ENCODE measurements around the gene RAB33A.

RAB33A gene

DNA sequence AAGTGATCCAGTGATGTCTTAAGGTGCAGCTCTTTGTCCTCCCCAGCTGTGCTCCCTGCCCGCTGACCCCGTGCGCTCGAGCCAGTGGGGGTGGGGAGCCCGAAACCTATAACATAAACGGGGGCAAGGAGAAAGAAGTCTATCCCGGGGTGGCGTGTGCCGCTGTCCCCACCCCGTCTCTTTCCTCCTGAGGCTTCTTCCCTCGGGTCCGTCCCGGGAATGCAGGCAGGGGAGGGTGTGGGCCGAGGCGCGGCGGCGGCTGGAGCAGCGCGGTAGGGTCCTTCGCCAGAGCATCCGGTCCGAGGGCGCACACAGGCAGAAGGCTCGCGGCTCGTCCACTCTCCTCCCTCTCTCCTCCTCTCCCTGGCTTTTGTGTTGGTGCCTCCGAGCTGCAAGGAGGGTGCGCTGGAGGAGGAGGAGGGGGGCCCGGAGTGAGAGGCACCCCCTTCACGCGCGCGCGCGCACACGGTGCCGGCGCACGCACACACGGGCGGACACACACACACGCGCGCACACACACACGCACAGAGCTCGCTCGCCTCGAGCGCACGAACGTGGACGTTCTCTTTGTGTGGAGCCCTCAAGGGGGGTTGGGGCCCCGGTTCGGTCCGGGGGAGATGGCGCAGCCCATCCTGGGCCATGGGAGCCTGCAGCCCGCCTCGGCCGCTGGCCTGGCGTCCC, at the start of gene RAB33A:
Gene RAB33A, plus strand, starts transcription at position 517 of the 681 bp plus-strand sequence. Its CDS starts 101 bp downstream, at position 618.
- no peak for DNase-seq (ENCODE audit: low read depth, low spot score)
- peak within 1 kb of the TSS; percentile 44 for H3K4me3 ChIP-seq (ENCODE audit: low read depth, low read length)
- in situ Hi-C loops (cut with HindIII; ENCODE audit: low sequenced_read_pairs), result no loop called here
- TF ChIP-seq, protein P1, sequence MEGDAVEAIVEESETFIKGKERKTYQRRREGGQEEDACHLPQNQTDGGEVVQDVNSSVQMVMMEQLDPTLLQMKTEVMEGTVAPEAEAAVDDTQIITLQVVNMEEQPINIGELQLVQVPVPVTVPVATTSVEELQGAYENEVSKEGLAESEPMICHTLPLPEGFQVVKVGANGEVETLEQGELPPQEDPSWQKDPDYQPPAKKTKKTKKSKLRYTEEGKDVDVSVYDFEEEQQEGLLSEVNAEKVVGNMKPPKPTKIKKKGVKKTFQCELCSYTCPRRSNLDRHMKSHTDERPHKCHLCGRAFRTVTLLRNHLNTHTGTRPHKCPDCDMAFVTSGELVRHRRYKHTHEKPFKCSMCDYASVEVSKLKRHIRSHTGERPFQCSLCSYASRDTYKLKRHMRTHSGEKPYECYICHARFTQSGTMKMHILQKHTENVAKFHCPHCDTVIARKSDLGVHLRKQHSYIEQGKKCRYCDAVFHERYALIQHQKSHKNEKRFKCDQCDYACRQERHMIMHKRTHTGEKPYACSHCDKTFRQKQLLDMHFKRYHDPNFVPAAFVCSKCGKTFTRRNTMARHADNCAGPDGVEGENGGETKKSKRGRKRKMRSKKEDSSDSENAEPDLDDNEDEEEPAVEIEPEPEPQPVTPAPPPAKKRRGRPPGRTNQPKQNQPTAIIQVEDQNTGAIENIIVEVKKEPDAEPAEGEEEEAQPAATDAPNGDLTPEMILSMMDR (IDR thresholded peaks at IDR 0.05; ENCODE audit: low read depth, low read length), result no peak

DNA sequence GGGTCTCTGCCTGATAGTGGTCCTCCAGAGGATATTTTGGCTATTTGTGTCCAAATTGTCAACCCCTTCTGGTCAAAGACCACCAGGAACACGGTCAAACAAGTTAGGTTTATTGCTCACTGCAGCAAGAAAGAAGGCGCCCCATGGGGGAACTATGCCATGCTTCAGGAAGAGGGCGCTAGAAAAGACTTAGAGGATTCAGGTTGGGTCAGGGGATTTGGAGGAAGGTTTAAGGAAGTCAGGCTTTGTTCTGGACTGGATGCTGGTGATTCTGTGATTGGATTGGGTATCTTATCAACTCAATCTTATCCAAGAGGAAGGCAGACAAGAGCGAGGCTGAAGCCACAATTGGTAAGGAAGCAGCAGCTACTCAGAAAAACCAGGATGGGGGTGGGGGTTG, 47.2 kb upstream of the RAB33A start:
- no peak overlapping the region for H3K4me3 ChIP-seq (ENCODE audit: low read depth, low read length)
- TF ChIP-seq, protein P1 (IDR thresholded peaks at IDR 0.05; ENCODE audit: low read depth, low read length), result no peak
- in situ Hi-C loops (cut with HindIII; ENCODE audit: low sequenced_read_pairs), result no loop called here
- no peak for DNase-seq (ENCODE audit: low read depth, low spot score)

DNA sequence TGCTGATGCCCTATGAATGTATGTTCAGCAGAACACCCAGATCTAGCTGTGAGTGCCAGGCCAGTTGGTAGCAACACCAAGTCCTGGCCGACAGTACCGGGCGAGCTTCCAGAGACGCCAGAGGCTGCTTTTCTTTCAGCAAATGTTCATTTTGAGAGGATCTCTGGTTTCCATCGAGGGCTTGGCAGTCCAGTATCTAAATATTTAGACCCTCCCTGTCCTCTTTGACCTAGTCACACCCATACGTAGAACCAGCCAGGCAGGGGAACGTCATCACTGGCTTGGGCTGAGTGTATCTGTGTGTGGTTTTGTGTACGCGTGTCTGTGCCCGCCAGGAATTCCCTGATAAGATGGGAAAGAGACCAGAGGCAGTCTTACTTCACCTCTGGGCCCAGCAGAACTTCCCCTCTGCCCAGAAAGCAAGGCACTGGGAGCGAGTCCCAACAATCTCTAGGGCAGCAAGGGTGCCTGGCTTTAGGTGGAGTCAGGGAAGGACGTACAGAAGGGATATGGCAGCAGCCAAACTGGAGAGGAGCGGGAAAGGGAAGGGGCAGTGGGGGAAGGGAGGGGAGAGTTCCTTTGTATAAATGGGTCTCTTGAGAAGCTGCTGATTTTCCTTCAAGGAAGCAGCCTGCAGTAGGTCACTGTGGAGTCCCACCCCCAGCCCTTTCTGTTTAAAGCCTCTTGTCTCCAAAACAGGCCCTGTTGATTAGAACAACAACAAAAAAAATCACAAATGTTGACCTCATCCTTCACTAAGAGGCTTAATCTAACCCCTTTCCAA, 46.5 kb upstream of the RAB33A start:
- DNase-seq (ENCODE audit: low read depth, low spot score), result no peak
- H3K4me3 ChIP-seq (ENCODE audit: low read depth, low read length), result no peak overlapping the region
- TF ChIP-seq, protein P1 (IDR thresholded peaks at IDR 0.05; ENCODE audit: low read depth, low read length), result no peak
- in situ Hi-C loops (cut with HindIII; ENCODE audit: low sequenced_read_pairs), result no loop called here

DNA sequence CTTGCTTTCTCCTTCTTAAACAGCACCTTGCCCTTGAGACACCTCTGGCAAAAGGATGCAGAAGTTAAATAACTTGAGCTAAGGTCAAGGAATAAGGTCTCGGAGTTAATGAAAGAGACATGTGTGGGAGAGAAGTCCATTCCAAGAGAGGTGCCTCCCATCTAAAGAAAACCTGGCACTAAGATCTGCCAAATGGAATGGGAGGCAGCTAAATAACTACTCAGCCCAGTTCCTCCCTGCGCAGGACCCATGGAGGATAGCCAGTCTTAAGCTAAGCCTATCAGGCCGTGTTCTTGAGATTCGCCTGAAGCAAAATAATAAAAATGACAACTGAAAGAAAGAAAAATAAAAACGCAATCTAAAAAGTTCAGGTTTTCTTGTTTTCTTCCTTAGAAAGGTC, 40.8 kb upstream of the RAB33A start:
- H3K4me3 ChIP-seq (ENCODE audit: low read depth, low read length), result no peak overlapping the region
- DNase-seq (ENCODE audit: low read depth, low spot score), result no peak
- in situ Hi-C loops (cut with HindIII; ENCODE audit: low sequenced_read_pairs), result no loop called here
- TF ChIP-seq, protein P1 (IDR thresholded peaks at IDR 0.05; ENCODE audit: low read depth, low read length), result no peak

DNA sequence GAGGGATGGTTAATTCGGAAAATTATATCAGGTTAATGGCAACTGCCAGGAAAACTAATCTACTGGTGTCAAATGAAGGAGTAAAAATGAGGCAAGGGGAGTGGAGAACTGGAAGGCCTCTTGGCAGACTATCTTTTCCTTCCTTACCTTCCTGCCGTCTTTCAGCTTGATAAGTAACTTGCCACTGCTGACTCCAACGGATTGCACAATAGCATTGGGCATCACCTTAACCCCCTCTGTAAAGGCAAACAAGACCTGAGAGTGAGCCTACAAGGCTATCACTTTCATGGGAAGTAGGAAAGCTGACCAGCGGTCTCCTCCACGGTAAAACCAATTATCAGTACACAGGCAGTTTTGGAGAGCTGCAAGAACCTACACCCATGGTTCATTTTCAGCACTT, 35.3 kb upstream of the RAB33A start:
- TF ChIP-seq, protein P1 (IDR thresholded peaks at IDR 0.05; ENCODE audit: low read depth, low read length), result no peak
- no peak overlapping the region for H3K4me3 ChIP-seq (ENCODE audit: low read depth, low read length)
- in situ Hi-C loops (cut with HindIII; ENCODE audit: low sequenced_read_pairs), result no loop called here
- no peak for DNase-seq (ENCODE audit: low read depth, low spot score)

DNA sequence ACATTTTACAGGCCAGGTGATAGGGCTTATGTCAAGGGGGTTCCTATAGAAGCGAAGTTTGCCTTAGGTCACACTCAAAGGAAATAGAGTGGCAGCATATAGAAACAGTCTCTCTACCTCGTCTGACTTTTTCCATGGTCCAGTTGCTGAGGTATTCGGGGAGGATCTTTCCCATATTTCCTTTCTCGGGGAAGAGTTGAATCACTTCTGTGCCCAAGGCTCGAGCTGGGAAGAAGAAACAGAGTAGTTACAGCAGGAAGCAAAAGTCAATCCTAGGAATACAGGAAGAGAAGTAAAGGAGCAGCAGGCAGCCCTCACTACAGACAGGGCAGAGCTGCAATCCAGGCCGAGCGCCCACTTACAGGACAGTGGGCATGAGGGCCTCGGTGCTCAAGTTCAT, 34.8 kb upstream of the RAB33A start:
- in situ Hi-C loops (cut with HindIII; ENCODE audit: low sequenced_read_pairs), result no loop called here
- TF ChIP-seq, protein P1 (IDR thresholded peaks at IDR 0.05; ENCODE audit: low read depth, low read length), result no peak

More for the DNA sequence above, 34.8 kb upstream of the RAB33A start:
- H3K4me3 ChIP-seq (ENCODE audit: low read depth, low read length), result no peak overlapping the region
- no peak for DNase-seq (ENCODE audit: low read depth, low spot score)
